Amygdala (tissue), 56 donors: ENCODE results near the gene STRADB.
"Not testable (repeated sequence)": the region's sequence is repeated elsewhere in the genome, so short reads cannot be mapped to it uniquely, and the experiment has no call there.

Experiments used
- DNase-seq, 56 donors: peaks; one replicate each; lab custom pipeline; 2025; lab: John Stamatoyannopoulos, UW

The STRADB gene

GRCh38 chr2:201451292-201452057 lies at the start of gene STRADB, which contains the start of gene TRAK2:
STRADB (plus strand) TSS chr2:201451740; CDS start chr2:201454841, 3,101 bp downstream.
TRAK2 (minus strand) TSS chr2:201451458; CDS start chr2:201420507, 30,951 bp downstream.
- peak; percentile 39 to 98 (median 94) for DNase-seq

GRCh38 chr2:201401815-201402214 lies 49.7 kb upstream of the STRADB start:
- DNase-seq: no peak

GRCh38 chr2:201402651-201403562 lies 48.6 kb upstream of the STRADB start:
- DNase-seq: no peak

- DNase-seq: no peak
Observed at GRCh38 chr2:201403880-201404279, 47.7 kb upstream of the STRADB start.

- DNase-seq: no peak
Observed at GRCh38 chr2:201404699-201405280, 46.8 kb upstream of the STRADB start.

GRCh38 chr2:201406077-201406662 lies 45.4 kb upstream of the STRADB start:
- DNase-seq: peak in 3 of 56 donors; percentile 2 to 30 (median 3)

- DNase-seq: no peak
Observed at GRCh38 chr2:201407265-201407664, 44.3 kb upstream of the STRADB start.

- DNase-seq: no peak
Observed at GRCh38 chr2:201408931-201409330, 42.6 kb upstream of the STRADB start.

GRCh38 chr2:201411421-201411820 lies 40.1 kb upstream of the STRADB start:
- DNase-seq: no peak

GRCh38 chr2:201413143-201413542 lies 38.4 kb upstream of the STRADB start:
- DNase-seq: no peak

- DNase-seq: no peak
Observed at GRCh38 chr2:201413552-201413951, 38.0 kb upstream of the STRADB start.

GRCh38 chr2:201414099-201415023 lies 37.2 kb upstream of the STRADB start:
- DNase-seq: no peak

- no peak for DNase-seq
Observed at GRCh38 chr2:201415149-201415548, 36.4 kb upstream of the STRADB start.

GRCh38 chr2:201419057-201419635 lies 32.4 kb upstream of the STRADB start:
- DNase-seq: no peak

GRCh38 chr2:201419986-201420385 lies 31.6 kb upstream of the STRADB start:
- DNase-seq: no peak

- no peak for DNase-seq
Observed at GRCh38 chr2:201420442-201421113, 31.0 kb upstream of the STRADB start.

GRCh38 chr2:201425952-201426351 lies 25.6 kb upstream of the STRADB start:
- DNase-seq: no peak

GRCh38 chr2:201428366-201428765 lies 23.2 kb upstream of the STRADB start:
- not testable (repeated sequence) for DNase-seq
